Activated gamma-delta T cell treated with anti-CD3 and anti-CD28 coated beads, Interleukin-2, amount 50 U/mL, for 16 hours (primary cell): ENCODE data around the gene METTL1.

Experiments
- DNase-seq: peaks from one replicate; pipeline ENCODE4 v3.0.0-alpha.2; 2020; ENCODE audit warnings: low read depth

Gene METTL1

DNA sequence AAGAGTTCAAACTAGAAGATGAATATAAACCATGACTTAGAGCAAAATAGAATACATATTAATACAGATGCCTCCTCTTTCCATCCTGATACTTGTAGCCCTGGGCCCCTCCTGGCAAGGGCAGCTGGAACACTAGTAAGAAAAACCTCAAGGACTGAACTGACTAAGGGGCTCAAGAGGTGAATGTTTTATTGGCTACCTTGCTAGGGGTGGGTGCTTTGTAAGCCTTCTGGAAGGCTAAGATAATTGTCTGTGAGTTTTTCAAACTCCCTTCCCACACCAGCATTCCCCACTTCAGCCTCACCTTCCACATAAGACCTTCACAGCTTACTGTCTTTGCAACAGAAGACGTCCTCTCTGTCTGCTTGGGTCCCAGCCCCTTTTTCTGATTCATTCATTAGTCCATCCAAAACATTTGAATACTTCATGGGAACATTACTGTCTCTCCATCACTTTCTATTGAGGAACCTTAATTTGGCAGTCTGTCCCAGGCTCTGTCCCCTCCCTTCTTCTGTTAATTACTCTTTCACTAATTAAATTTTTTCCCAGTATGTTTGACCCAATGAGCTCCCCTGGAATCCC is 18.1 kb downstream of the METTL1 start:
- DNase-seq = no peak

- DNase-seq = no peak
Measured at GRCh38 chr12:57752668-57753000, 19.3 kb downstream of the METTL1 start.

GRCh38 chr12:57751788-57752667 is 19.9 kb downstream of the METTL1 start, which contains the start of gene CDK4:
CDK4 (minus strand) TSS chr12:57752310; CDS start chr12:57751717, 593 bp downstream.
- DNase-seq = peak; percentile 97

DNA sequence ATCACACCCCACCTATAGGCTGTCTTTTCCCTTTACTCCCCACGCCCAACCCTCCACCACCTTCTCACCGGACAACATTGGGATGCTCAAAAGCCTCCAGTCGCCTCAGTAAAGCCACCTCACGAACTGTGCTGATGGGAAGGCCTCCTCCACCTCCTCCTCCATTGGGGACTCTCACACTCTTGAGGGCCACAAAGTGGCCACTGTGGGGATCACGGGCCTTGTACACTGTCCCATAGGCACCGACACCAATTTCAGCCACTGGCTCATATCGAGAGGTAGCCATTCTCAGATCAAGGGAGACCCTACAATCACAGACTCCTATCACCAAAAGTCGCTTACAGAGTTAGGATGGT is 20.5 kb downstream of the METTL1 start:
- no peak for DNase-seq

DNA sequence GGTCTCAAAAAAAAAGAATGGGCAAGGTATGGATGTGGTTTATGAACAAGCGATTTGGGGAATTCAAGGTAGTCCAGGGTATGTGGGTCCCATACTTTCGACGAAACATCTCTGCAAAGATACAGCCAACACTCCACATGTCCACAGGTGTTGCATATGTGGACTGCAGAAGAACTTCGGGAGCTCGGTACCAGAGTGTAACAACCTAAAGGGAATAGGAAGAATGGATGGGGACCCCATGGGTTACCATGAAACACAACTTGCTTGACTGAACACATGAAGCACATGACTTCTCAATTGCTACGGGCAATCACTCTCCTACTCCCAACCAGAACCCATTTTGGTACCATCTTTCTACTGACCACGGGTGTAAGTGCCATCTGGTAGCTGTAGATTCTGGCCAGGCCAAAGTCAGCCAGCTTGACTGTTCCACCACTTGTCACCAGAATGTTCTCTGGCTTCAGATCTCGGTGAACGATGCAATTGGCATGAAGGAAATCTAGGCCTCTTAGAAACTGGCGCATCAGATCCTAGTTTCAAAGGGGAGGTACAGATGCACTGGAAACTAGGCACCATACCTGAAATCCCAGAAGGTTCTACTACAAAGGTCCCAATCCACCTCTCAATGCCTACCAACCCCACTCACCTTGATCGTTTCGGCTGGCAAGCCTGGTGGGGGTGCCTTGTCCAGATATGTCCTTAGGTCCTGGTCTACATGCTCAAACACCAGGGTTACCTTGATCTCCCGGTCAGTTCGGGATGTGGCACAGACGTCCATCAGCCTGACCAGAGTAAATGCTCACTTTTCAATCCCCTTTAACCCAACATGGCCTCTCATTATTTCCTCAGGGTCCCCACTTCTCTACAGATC is 21.1 kb downstream of the METTL1 start:
- DNase-seq = no peak

- DNase-seq = no peak
Measured at GRCh38 chr12:57749061-57749460, 22.8 kb downstream of the METTL1 start.

DNA sequence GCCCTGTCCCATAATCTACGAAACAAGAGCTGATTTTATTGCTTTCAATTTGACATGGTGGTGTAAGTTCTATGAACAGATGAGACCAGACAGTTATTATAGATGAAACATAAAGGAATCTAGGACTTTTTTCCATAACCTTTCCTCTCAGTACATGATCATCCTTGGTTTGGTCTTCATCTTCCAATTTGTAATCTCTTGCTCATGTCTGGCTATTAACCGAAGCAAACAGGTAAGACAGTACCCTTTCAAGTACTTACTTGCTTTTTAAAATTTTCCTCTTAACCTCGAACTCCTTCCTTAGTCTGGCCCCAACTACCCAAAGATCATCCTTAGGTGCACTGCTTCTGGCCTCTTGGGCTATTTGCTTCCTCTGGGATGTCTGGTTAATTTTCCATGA is 25.9 kb downstream of the METTL1 start:
- no peak for DNase-seq

GRCh38 chr12:57745485-57745881 is 26.4 kb downstream of the METTL1 start:
- DNase-seq = no peak

GRCh38 chr12:57744777-57745484 is 27.0 kb downstream of the METTL1 start, which contains the start of gene TSPAN31:
TSPAN31 (plus strand) TSS chr12:57745039; CDS start chr12:57745155, 116 bp downstream.
- DNase-seq = peak; percentile 90

- peak; percentile 48 for DNase-seq
Measured at GRCh38 chr12:57744194-57744776, 27.6 kb downstream of the METTL1 start.

GRCh38 chr12:57743769-57744168 is 28.1 kb downstream of the METTL1 start:
- DNase-seq = no peak

- peak; percentile 74 for DNase-seq
Measured at GRCh38 chr12:57741844-57742738, 29.8 kb downstream of the METTL1 start.

- DNase-seq = no peak
Measured at GRCh38 chr12:57741413-57741789, 30.5 kb downstream of the METTL1 start.

DNA sequence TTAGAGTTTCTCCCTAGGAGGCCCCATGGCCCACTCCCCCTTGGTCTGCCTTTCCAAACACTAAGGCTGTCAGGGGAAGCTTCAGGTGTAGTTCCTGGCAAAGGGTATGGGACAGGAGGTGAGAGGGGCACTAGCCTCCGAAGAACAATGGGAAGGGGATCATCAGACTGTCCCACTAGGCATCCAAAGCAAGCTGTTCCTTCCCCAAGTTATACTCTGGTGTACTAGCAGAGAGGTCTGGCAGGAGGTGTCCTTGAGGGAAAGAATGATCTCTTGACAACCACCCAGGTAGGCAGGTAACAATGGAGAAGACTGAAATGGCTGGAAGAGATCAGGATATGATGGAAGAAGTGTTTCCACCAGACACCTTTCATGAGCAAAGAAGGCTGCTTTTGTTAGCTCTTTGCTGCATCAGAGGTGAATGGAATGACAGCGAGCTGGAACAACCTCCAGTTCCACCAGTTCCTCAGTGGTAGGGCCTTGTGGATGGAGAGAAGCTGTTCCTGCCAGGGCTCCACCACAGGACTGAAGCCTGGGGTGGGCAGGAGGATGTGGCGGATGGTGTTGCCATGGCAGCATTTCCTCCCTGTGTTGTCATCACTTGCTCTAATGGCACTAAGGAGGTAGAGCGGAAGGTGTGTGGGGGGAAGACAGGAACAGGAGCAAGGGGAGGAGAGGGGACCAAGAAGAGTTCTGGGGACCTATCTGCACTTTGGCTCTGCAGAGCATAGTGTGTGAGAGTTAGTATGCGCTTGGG is 31.1 kb downstream of the METTL1 start:
- DNase-seq = peak; percentile 73

GRCh38 chr12:57739914-57740538 is 31.9 kb downstream of the METTL1 start:
- no peak for DNase-seq

GRCh38 chr12:57739387-57739786 is 32.5 kb downstream of the METTL1 start:
- DNase-seq = no peak

GRCh38 chr12:57738661-57739237 is 33.2 kb downstream of the METTL1 start, which contains the start of gene AGAP2:
AGAP2 (minus strand) TSS chr12:57738742; CDS start chr12:57738246, 496 bp downstream.
- no peak for DNase-seq
